Esophagus muscularis mucosa (tissue), 3 donors: ENCODE results near the gene CS.

Experiments
- CTCF ChIP-seq, 3 experiments: fragments of 200-600 bp in 2 of 3; fragments of 450-650 bp in 1 of 3; sonication (generic) in 2 of 3; IDR thresholded peaks; one replicate each; pipeline ENCODE4 v1.5.1; 2017 to 2019; ENCODE audit warnings: antibody characterized with exemption in 3 of 3, mild to moderate bottlenecking in 2 of 3, moderate library complexity in 1 of 3
- EP300 ChIP-seq: sonication (generic); formaldehyde crosslinking; IDR thresholded peaks from one replicate; pipeline ENCODE4 v1.6.1; 2017; ENCODE audit warnings: antibody characterized with exemption

GRCh38 chr12:56299853-56300643, at the start of gene CS:
- TF ChIP-seq CTCF (IDR thresholded peaks at IDR 0.05), result no peak
- TF ChIP-seq EP300, result no peak
